Measurements from ENCODE around the gene APBA2. TPM values are rescaled to one million over a fixed set of nuclear protein-coding genes. Genes with fewer than 3 reads are reported as not detected.

Gene APBA2
- polyA plus RNA-seq, 1 donor = 3.5 TPM

DNA sequence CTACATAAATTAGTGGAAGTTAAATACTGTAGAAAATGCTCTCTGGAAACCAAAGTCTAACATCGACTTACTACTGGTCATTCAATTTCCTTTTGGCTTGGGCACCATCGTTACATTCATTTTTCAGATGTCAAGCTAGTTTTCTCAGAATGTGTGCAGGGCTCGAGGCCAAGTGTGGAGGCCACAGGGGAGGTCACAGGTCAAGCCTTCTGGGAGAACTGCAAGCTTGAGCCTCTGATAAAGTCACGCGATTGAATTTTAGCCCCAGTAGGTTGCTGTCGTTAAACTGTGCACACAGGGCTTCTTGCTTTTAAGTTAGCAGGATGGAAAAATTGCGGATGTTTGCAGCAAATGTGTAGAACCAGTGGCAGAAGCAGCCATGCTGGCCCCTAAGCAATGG, 182.2 kb downstream of the APBA2 start:
- Histone ChIP-seq H3K4me3 (ENCODE audit: low read length) (no peak overlapping the region), H3K36me3 (ENCODE audit: control insufficient read depth, insufficient read depth, low read length) (no peaks in the 10 kb centered on the region), H3K9me3 (ENCODE audit: control insufficient read depth, low read depth, low read length) (no peaks in the 10 kb centered on the region), H3K4me1 (ENCODE audit: control insufficient read depth, insufficient read depth, low read length) (no peaks in the 10 kb centered on the region), H3K27me3 (ENCODE audit: control insufficient read depth, insufficient read depth, low read length) (no peaks in the 10 kb centered on the region), H3K27ac (ENCODE audit: low read length) (no peak overlapping the region)
- no peak for DNase-seq
- WGBS (ENCODE audit: insufficient coverage, low lambda C conversion rate) = 100% methylated on average over 1 of the region's 7 CpGs

DNA sequence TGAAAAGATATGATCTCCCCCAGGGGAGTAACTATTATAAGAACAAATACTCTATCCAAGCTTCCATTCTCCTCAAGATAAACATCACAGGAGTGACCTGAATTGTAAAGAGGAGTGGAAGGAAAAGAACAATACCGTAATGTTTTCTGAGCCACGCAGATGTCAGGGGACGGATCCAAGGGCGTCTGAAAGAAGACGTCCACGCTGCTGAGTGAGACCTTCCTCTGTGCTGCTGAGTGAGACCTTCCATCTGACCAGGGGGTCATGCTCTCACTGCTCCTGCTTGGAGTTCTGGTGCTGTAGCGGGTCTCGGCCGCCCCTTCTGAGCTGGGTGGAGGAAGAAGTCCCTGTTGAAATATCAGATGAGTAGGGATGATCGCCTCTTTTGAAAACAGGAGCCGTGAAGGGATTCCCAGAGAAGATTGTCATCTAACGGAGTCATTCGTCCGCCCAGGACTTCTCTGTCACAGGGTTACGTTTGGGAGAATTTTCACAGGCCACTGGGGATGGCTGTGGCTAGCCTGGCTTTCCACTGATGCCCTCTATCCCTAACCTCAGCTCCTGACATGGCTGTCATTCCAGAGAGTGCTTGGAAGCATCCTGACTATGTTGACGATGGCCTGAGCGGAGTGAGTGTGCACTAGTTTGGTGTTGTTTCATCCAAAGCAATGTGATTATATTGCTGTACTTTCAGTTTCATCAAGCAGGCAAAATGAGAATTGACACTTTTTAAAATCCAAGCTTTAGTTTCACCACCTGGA, 184.9 kb downstream of the APBA2 start:
- H3K4me3 ChIP-seq (ENCODE audit: low read length) = no peak overlapping the region
- no peaks in the 10 kb centered on the region for H3K9me3 ChIP-seq (ENCODE audit: control insufficient read depth, low read depth, low read length)
- no peak for DNase-seq
- no CpG with 5 or more reads among the region's 17 CpGs for WGBS (ENCODE audit: insufficient coverage, low lambda C conversion rate)
- H3K4me1 ChIP-seq (ENCODE audit: control insufficient read depth, insufficient read depth, low read length) = no peaks in the 10 kb centered on the region
- H3K27me3 ChIP-seq (ENCODE audit: control insufficient read depth, insufficient read depth, low read length) = no peaks in the 10 kb centered on the region
- no peak overlapping the region for H3K27ac ChIP-seq (ENCODE audit: low read length)
- H3K36me3 ChIP-seq (ENCODE audit: control insufficient read depth, insufficient read depth, low read length) = no peaks in the 10 kb centered on the region

DNA sequence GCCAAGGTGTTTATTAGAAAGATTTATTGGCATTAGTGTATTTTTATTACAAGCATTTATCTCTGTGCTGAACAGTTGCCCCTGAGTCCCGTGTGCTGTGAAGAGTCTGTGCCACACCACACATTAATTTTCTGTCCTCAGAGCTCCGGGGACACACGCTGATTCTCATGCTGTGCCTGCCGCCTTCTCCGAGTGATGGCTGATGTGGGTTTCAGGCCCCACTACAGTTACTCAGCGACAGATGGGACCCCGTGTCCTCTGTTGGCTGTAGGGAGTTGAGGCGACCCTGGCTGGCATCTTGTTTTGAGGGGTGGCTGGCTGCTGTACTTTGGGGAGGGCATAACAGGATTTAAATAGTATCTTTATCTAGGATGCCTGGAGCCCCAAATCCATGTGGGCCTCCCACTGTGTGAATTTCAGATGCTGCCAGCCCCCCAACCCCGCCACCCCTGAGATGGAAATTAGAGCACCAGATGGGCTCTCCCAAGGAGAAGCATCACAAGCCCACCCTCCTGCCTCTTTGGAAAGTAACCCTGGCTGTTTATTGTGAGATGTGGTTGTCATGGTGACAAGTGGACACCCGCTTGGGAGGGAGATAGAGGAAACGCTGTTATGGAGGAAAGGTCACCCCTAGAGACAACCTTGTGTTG, 185.6 kb downstream of the APBA2 start:
- Histone ChIP-seq H3K36me3 (ENCODE audit: control insufficient read depth, insufficient read depth, low read length) (no peaks in the 10 kb centered on the region), H3K4me1 (ENCODE audit: control insufficient read depth, insufficient read depth, low read length) (no peaks in the 10 kb centered on the region), H3K27ac (ENCODE audit: low read length) (no peak overlapping the region), H3K9me3 (ENCODE audit: control insufficient read depth, low read depth, low read length) (no peaks in the 10 kb centered on the region), H3K27me3 (ENCODE audit: control insufficient read depth, insufficient read depth, low read length) (no peaks in the 10 kb centered on the region), H3K4me3 (ENCODE audit: low read length) (no peak overlapping the region)
- DNase-seq = no peak
- WGBS (ENCODE audit: insufficient coverage, low lambda C conversion rate) = no CpG with 5 or more reads among the region's 11 CpGs

DNA sequence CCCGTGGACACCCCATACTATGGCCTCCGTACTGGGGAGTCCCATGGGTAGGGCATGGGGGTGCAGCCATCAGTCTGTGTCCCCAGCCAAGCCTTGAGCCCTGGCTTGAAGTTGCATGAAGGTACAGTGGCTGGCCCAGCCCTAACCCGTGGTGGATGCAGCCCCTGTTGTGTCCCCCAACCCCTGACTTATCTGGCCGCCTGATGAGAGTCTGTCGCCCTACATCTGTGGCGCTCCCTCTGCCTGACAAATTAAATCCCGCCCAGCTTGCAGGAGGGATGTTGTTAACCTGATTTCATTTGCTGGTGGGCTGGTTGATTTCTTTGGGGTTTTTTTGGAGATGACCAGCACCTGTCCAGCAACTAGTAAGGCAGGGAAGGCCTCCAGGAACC, 186.1 kb downstream of the APBA2 start:
- Histone ChIP-seq H3K27ac (ENCODE audit: low read length) (no peak overlapping the region), H3K36me3 (ENCODE audit: control insufficient read depth, insufficient read depth, low read length) (no peaks in the 10 kb centered on the region), H3K9me3 (ENCODE audit: control insufficient read depth, low read depth, low read length) (no peaks in the 10 kb centered on the region), H3K4me1 (ENCODE audit: control insufficient read depth, insufficient read depth, low read length) (no peaks in the 10 kb centered on the region), H3K27me3 (ENCODE audit: control insufficient read depth, insufficient read depth, low read length) (no peaks in the 10 kb centered on the region), H3K4me3 (ENCODE audit: low read length) (no peak overlapping the region)
- WGBS (ENCODE audit: insufficient coverage, low lambda C conversion rate) = no CpG with 5 or more reads among the region's 7 CpGs
- DNase-seq = no peak

DNA sequence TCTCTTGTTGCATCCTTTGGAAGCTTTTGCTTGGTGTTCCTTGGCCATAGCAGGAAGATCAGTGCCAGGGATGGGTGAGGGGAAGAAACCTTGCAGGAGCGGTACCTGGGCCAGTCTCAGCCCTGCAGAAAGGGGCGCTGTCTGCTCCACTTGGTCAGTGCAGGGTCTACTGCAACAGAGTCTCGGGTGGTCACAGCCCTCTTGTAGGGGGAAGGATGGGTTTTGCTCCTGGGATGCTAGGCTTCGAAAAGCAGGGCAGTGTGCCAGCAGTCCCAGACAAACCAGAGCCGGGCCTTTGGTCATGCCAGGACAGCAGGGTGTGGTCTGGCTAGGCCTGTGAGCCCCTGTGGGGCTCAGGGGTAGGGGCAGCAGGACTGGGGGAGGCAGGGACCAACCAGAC, 186.7 kb downstream of the APBA2 start:
- H3K27me3 ChIP-seq (ENCODE audit: control insufficient read depth, insufficient read depth, low read length) = no peaks in the 10 kb centered on the region
- H3K4me1 ChIP-seq (ENCODE audit: control insufficient read depth, insufficient read depth, low read length) = no peaks in the 10 kb centered on the region
- H3K36me3 ChIP-seq (ENCODE audit: control insufficient read depth, insufficient read depth, low read length) = no peaks in the 10 kb centered on the region
- DNase-seq = no peak
- H3K27ac ChIP-seq (ENCODE audit: low read length) = no peak overlapping the region
- H3K9me3 ChIP-seq (ENCODE audit: control insufficient read depth, low read depth, low read length) = no peaks in the 10 kb centered on the region
- no peak overlapping the region for H3K4me3 ChIP-seq (ENCODE audit: low read length)
- no CpG with 5 or more reads among the region's 5 CpGs for WGBS (ENCODE audit: insufficient coverage, low lambda C conversion rate)

DNA sequence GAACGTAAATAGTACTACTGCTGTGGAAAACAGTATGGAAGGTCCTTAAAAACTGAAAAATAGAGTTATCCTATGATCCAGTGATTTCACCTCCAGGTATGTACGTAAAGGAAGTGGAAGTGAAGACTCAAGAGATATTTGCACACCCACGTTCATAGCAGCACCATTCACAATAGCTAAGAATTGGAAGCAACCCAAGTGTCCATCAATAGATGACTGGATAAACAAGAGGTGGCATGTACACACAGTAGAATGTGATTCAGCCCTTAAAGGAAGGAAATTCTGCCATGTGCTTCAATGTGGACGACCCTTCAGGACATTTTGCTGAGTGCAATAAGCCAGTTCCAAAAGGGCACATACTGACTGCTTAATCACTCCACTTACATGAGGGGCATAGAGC, 188.3 kb downstream of the APBA2 start:
- WGBS (ENCODE audit: insufficient coverage, low lambda C conversion rate) = 80% methylated on average over 1 of the region's 4 CpGs
- no peak overlapping the region for H3K27ac ChIP-seq (ENCODE audit: low read length)
- no peak for DNase-seq
- no peaks in the 10 kb centered on the region for H3K36me3 ChIP-seq (ENCODE audit: control insufficient read depth, insufficient read depth, low read length)
- H3K4me1 ChIP-seq (ENCODE audit: control insufficient read depth, insufficient read depth, low read length) = no peaks in the 10 kb centered on the region
- H3K9me3 ChIP-seq (ENCODE audit: control insufficient read depth, low read depth, low read length) = no peaks in the 10 kb centered on the region
- H3K27me3 ChIP-seq (ENCODE audit: control insufficient read depth, insufficient read depth, low read length) = no peaks in the 10 kb centered on the region
- no peak overlapping the region for H3K4me3 ChIP-seq (ENCODE audit: low read length)

DNA sequence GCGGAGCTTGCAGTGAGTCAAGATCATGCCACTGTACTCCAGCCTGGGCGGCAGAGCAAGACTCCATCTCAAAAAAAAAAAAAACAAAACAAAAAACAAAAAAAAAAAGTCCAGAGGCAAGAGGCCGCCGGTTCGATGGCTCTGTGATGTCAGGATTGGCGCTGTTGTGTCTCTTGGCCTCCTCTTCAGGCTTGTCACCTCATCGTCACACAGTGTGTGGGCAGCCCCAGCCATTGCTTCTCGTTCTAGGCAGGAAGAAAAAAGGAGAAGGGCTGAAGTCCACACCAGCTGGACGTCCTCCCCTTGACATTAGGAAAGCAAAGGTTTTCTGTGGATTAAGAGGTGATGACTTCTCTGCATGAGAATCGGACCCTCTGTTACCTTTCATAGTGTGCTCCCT, 192.8 kb downstream of the APBA2 start:
- DNase-seq = no peak
- H3K36me3 ChIP-seq (ENCODE audit: control insufficient read depth, insufficient read depth, low read length) = no peaks in the 10 kb centered on the region

DNA sequence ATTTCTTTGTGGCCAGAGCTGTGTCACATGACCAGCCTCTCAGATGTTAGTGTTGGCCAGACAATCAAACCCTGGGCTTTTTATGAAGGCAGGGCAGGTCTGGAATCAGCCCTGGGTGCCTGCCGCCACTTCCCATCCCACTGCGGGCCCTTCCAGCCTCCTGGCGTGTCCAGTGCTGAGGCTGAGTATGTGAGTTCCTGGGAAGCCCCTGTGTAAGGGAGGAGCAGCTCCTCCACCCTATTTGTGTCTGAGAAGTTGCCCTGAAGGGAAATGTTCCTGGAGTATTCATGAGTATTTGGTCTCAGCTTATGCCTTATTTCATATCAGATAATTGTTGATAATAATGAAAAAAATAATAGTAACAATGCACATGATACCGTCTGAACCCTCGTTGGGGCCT, 193.7 kb downstream of the APBA2 start:
- Histone ChIP-seq H3K4me3 (ENCODE audit: low read length) (no peak overlapping the region), H3K36me3 (ENCODE audit: control insufficient read depth, insufficient read depth, low read length) (no peaks in the 10 kb centered on the region), H3K9me3 (ENCODE audit: control insufficient read depth, low read depth, low read length) (no peaks in the 10 kb centered on the region), H3K27ac (ENCODE audit: low read length) (no peak overlapping the region), H3K4me1 (ENCODE audit: control insufficient read depth, insufficient read depth, low read length) (no peaks in the 10 kb centered on the region), H3K27me3 (ENCODE audit: control insufficient read depth, insufficient read depth, low read length) (no peaks in the 10 kb centered on the region)
- no CpG with 5 or more reads among the region's 5 CpGs for WGBS (ENCODE audit: insufficient coverage, low lambda C conversion rate)
- no peak for DNase-seq

More for the DNA sequence above, 192.8 kb downstream of the APBA2 start:
- WGBS (ENCODE audit: insufficient coverage, low lambda C conversion rate) = 82% methylated on average over 2 of the region's 10 CpGs
- no peaks in the 10 kb centered on the region for H3K27me3 ChIP-seq (ENCODE audit: control insufficient read depth, insufficient read depth, low read length)
- no peak overlapping the region for H3K4me3 ChIP-seq (ENCODE audit: low read length)
- H3K4me1 ChIP-seq (ENCODE audit: control insufficient read depth, insufficient read depth, low read length) = no peaks in the 10 kb centered on the region
- H3K27ac ChIP-seq (ENCODE audit: low read length) = no peak overlapping the region
- H3K9me3 ChIP-seq (ENCODE audit: control insufficient read depth, low read depth, low read length) = no peaks in the 10 kb centered on the region

DNA sequence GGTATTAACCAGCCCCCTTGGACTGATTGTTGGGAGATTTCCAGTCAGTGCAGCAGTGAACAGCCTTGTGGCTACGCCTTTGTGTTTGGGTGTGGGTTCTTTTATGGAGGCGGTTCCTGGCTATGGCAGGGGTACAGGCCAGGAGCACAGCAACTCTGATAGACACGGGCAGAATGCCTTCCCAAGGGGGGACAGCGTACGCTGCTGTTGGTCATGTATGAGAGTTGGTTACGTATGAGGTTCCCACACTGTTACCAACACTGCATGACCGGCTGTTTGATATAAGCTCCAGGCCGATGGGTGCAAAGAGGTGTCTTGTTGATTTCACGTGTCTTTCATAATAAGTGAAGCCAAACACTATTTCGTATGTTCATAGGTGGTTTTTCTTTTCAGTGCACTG, 196.0 kb downstream of the APBA2 start:
- H3K9me3 ChIP-seq (ENCODE audit: control insufficient read depth, low read depth, low read length) = no peaks in the 10 kb centered on the region
- DNase-seq = no peak
- no CpG with 5 or more reads among the region's 10 CpGs for whole genome bisulfite sequencing (ENCODE audit: insufficient coverage, low lambda C conversion rate)

DNA sequence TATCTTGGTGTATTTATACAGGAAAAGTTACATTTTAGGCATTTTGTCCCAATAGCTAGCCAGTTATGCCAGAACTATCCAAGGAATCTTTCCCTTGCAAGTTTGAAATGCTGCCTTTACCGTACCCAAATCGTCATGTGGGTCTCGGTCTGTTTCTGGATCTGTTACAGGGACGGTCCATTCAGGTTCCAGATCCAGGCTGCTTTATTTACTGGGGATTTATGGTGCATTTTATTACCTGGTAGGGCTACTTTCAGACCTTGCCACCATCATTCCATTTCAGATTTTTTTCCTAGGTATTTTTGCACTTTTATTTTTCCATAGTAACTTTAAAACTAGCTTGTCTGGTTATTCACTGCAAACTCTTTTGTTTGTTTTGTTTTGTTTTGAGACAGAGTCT, 197.4 kb downstream of the APBA2 start:
- H3K27ac ChIP-seq (ENCODE audit: low read length) = no peak overlapping the region
- WGBS (ENCODE audit: insufficient coverage, low lambda C conversion rate) = no CpG with 5 or more reads among the region's 4 CpGs
- no peak for DNase-seq
- no peaks in the 10 kb centered on the region for H3K4me1 ChIP-seq (ENCODE audit: control insufficient read depth, insufficient read depth, low read length)
- no peak overlapping the region for H3K4me3 ChIP-seq (ENCODE audit: low read length)
- H3K36me3 ChIP-seq (ENCODE audit: control insufficient read depth, insufficient read depth, low read length) = no peaks in the 10 kb centered on the region
- no peaks in the 10 kb centered on the region for H3K27me3 ChIP-seq (ENCODE audit: control insufficient read depth, insufficient read depth, low read length)
- H3K9me3 ChIP-seq (ENCODE audit: control insufficient read depth, low read depth, low read length) = no peaks in the 10 kb centered on the region

More for the DNA sequence above, 196.0 kb downstream of the APBA2 start:
- Histone ChIP-seq H3K27ac (ENCODE audit: low read length) (no peak overlapping the region), H3K4me1 (ENCODE audit: control insufficient read depth, insufficient read depth, low read length) (no peaks in the 10 kb centered on the region), H3K27me3 (ENCODE audit: control insufficient read depth, insufficient read depth, low read length) (no peaks in the 10 kb centered on the region), H3K36me3 (ENCODE audit: control insufficient read depth, insufficient read depth, low read length) (no peaks in the 10 kb centered on the region), H3K4me3 (ENCODE audit: low read length) (no peak overlapping the region)

DNA sequence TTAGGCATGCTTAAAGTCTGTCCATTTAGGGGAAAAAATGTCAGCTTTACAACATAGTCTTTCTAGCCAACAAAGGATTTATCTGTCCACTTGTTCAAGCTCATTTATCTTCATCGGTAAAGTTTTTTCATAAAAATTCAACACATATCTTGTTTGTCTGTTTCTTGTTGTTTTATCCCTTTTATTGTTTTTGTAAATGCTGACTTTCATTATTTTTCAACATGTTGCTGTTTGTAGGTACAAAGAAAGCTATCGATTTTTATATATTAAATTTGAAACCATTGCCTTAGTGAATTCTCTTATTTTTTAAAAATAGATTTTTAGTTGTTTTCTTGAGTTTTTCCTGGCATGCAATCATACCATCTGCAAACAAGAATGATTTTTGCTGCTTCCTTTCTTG, 198.1 kb downstream of the APBA2 start:
- DNase-seq = no peak
- 75% methylated on average over 2 of the region's 2 CpGs for WGBS (ENCODE audit: insufficient coverage, low lambda C conversion rate)
- no peaks in the 10 kb centered on the region for H3K9me3 ChIP-seq (ENCODE audit: control insufficient read depth, low read depth, low read length)
- H3K27me3 ChIP-seq (ENCODE audit: control insufficient read depth, insufficient read depth, low read length) = no peaks in the 10 kb centered on the region
- no peaks in the 10 kb centered on the region for H3K36me3 ChIP-seq (ENCODE audit: control insufficient read depth, insufficient read depth, low read length)
- no peak overlapping the region for H3K4me3 ChIP-seq (ENCODE audit: low read length)
- H3K27ac ChIP-seq (ENCODE audit: low read length) = no peak overlapping the region
- H3K4me1 ChIP-seq (ENCODE audit: control insufficient read depth, insufficient read depth, low read length) = no peaks in the 10 kb centered on the region
